AML-193 (cell line): ENCODE data around the gene ZNF429.
A peak's percentile ranks its signal among the peaks of the same experiment; 100 is the strongest.
"Not testable (repeated sequence)": the region's sequence is repeated elsewhere in the genome, so short reads cannot be mapped to it uniquely, and the experiment has no call there.

ENCODE experiments used
- DNase-seq, 2 experiments: peaks; one replicate each; lab custom pipeline; 2025; lab: John Stamatoyannopoulos, UW

Gene ZNF429

GRCh38 chr19:21590867-21591266, 85.5 kb downstream of the ZNF429 start:
- DNase-seq, result no peak

- DNase-seq, result no peak
Observed at GRCh38 chr19:21593008-21593481, 87.6 kb downstream of the ZNF429 start.

- no peak for DNase-seq
Observed at GRCh38 chr19:21593502-21593901, 88.1 kb downstream of the ZNF429 start.

- DNase-seq, result peak; percentile 80 to 86
Observed at GRCh38 chr19:21593934-21594820, 88.8 kb downstream of the ZNF429 start.

GRCh38 chr19:21595185-21595584, 89.8 kb downstream of the ZNF429 start:
- no peak for DNase-seq

GRCh38 chr19:21602082-21602658, 96.8 kb downstream of the ZNF429 start:
- no peak for DNase-seq

GRCh38 chr19:21602659-21603430, 97.4 kb downstream of the ZNF429 start:
- DNase-seq, result not testable (repeated sequence)

GRCh38 chr19:21603431-21604231, 98.2 kb downstream of the ZNF429 start:
- no peak for DNase-seq

- peak; percentile 4 to 9 for DNase-seq
Observed at GRCh38 chr19:21604351-21604926, 99.0 kb downstream of the ZNF429 start.
